Dermis microvascular lymphatic vessel endothelial cell (primary cell): ENCODE results near the gene TUFM. TPM values are rescaled to one million over a fixed set of nuclear protein-coding genes. Genes with fewer than 3 reads are reported as not detected.

ENCODE experiments used
- DNase-seq, 2 donors: peaks; one replicate each; pipeline versions ENCODE4 v3.0.0 to v3.0.0-alpha.2; 2010; ENCODE audit warnings: low read depth in 2 of 2
- total RNA-seq: library from RNA; depleted of rRNA; stranded (reverse); fragments of >200 nt; gene quantifications from 2 replicates; pipeline ENCODE4 v1.2.1, GENCODE V29; 2014

TUFM gene
- total RNA-seq, 1 donor from 2014 or later = 118 TPM

- peak in 1 of 2 donors; percentile 60 for DNase-seq
Measured at GRCh38 chr16:28802235-28803019, 43.7 kb downstream of the TUFM start.

Other genes starting within 250 kb of the TUFM start
- gene SULT1A2, start 249.3 kb downstream of the TUFM start, total RNA-seq = not detected in 2 replicates
- 2.4 and 4.0 TPM in 2 replicates for gene SULT1A1, start 236.3 kb downstream of the TUFM start, total RNA-seq
- gene NPIPB8, start 208.3 kb downstream of the TUFM start, total RNA-seq = 0.13 and 0.26 TPM in 2 replicates
- 255 and 283 TPM in 2 replicates for gene EIF3C, start 134.9 kb downstream of the TUFM start, total RNA-seq
- 0.77 and 1.3 TPM in 2 replicates for gene NPIPB9, start 94.6 kb downstream of the TUFM start, total RNA-seq
- 16.4 and 31.0 TPM in 2 replicates for gene ATXN2L, start 23.3 kb downstream of the TUFM start, total RNA-seq
- gene SH2B1, start 17.5 kb upstream of the TUFM start, total RNA-seq = 7.4 and 8.9 TPM in 2 replicates
- 0.13 and 0.25 TPM in 2 replicates for gene ATP2A1, start 32.1 kb upstream of the TUFM start, total RNA-seq
- gene RABEP2, start 78.9 kb upstream of the TUFM start, total RNA-seq = 31.5 and 39.3 TPM in 2 replicates
- not detected in 2 replicates for gene CD19, start 85.6 kb upstream of the TUFM start, total RNA-seq
- 18.5 and 25.4 TPM in 2 replicates for gene NFATC2IP, start 104.6 kb upstream of the TUFM start, total RNA-seq
- gene SPNS1, start 128.4 kb upstream of the TUFM start, total RNA-seq = 20.8 and 38.9 TPM in 2 replicates
- gene LAT, start 138.7 kb upstream of the TUFM start, total RNA-seq = 0.26 and 0.51 TPM in 2 replicates